Uterus (tissue), 4 donors: ENCODE results near the gene MRPL54. TPM values are rescaled to one million over a fixed set of nuclear protein-coding genes. Genes with fewer than 3 reads are reported as not detected.
"Not testable (repeated sequence)": the region's sequence is repeated elsewhere in the genome, so short reads cannot be mapped to it uniquely, and the experiment has no call there.

Experiments
- DNase-seq, 2 donors: peaks; one replicate each; pipeline ENCODE4 v3.0.0-alpha.2; 2019 to 2020
- H3K27ac ChIP-seq, 2 donors: fragments of 200-600 bp; sonication (generic); 1 replicate in 1 of 2; 2 replicates in 1 of 2; pipeline ENCODE4 v1.5.1; 2016 to 2018
- H3K27me3 ChIP-seq, 2 donors: fragments of 200-600 bp; sonication (generic); one replicate each; pipeline ENCODE4 v1.5.1; 2018 to 2019; ENCODE audit warnings: control low read depth in 1 of 2
- H3K36me3 ChIP-seq, 2 donors: fragments of 200-600 bp; sonication (generic); one replicate each; pipeline ENCODE4 v1.5.1; 2019; ENCODE audit warnings: control low read depth in 1 of 2
- H3K4me1 ChIP-seq, 2 donors: fragments of 200-600 bp; sonication (generic); one replicate each; pipeline ENCODE4 v1.5.1; 2018 to 2019; ENCODE audit warnings: control low read depth in 1 of 2
- H3K4me3 ChIP-seq, 2 donors: fragments of 200-600 bp; sonication (generic); 1 replicate in 1 of 2; 2 replicates in 1 of 2; pipeline ENCODE4 v1.5.1; 2018 to 2019; ENCODE audit warnings: mild to moderate bottlenecking in 1 of 2
- H3K9me3 ChIP-seq, 2 donors: fragments of 200-600 bp; sonication (generic); one replicate each; pipeline ENCODE4 v1.5.1; 2019; ENCODE audit warnings: control low read depth in 1 of 2
- POLR2A ChIP-seq, 2 donors: fragments of 450-650 bp; IDR thresholded peaks; one replicate each; pipeline ENCODE4 v1.6.1; 2016; ENCODE audit warnings: antibody characterized with exemption in 2 of 2, mild to moderate bottlenecking in 1 of 2, moderate library complexity in 1 of 2
- intact Hi-C: fragments of 100-400 bp; cut with DNase I; formaldehyde crosslinking; loops from one replicate; pipeline ENCODE4 v1.15.1; 2023; ENCODE audit warnings: low total_unique reads
- total RNA-seq, 4 donors: library from RNA; depleted of rRNA in 3 of 4; stranded (reverse); fragments of >200 nt in 3 of 4; gene quantifications; one replicate each; pipeline versions ENCODE4 v1.1.0 to v1.2.4, GENCODE V29; 2014 to 2023
- TF ChIP-seq, protein P1 (sequence below), 4 experiments: fragments of 200-600 bp in 2 of 4; fragments of 450-650 bp in 2 of 4; sonication (generic) in 2 of 4; IDR thresholded peaks; one replicate each; pipeline ENCODE4 v1.5.1; 2016 to 2019; ENCODE audit warnings: antibody characterized with exemption in 4 of 4, mild to moderate bottlenecking in 2 of 4, moderate library complexity in 1 of 4
- donor health status: DM: yes; HTN: yes; CAD: no.

The MRPL54 gene
- total RNA-seq, 4 donors from 2014 or later, result 14.4 to 196 (median 40.0) TPM

DNA sequence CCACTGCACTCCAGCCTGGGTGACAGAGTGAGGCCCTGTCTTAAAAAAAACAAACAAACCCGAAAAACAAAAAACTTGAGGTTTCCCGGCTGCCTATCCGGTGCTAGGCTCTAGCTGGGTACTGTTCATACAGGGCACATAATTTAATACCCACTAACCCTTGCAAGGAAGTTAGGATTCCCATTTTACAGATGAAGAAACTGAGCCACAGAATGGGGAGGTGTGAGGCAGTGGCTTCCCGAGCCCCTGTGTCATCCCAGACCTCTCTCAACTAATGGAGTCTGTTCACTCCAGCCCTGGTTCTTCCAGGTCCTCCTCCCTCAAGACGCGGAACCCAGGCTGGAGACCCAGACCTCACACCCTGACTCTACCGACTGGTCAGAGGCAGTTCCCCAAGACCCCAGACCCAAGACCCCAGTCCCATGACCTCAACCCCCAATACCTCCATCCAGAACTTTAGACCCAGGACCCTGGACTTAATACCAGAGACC is 1.6 kb upstream of the MRPL54 start:
- Histone ChIP-seq H3K36me3 (no peaks in the 10 kb centered on the region), H3K4me3 (peak overlapping the region; percentile 80 to 89), H3K27ac (peak overlapping the region; percentile 97), H3K27me3 (no peaks in the 10 kb centered on the region), H3K9me3 (no peaks in the 10 kb centered on the region), H3K4me1 (no peaks in the 10 kb centered on the region)
- no peak for DNase-seq
- TF ChIP-seq, protein P1, sequence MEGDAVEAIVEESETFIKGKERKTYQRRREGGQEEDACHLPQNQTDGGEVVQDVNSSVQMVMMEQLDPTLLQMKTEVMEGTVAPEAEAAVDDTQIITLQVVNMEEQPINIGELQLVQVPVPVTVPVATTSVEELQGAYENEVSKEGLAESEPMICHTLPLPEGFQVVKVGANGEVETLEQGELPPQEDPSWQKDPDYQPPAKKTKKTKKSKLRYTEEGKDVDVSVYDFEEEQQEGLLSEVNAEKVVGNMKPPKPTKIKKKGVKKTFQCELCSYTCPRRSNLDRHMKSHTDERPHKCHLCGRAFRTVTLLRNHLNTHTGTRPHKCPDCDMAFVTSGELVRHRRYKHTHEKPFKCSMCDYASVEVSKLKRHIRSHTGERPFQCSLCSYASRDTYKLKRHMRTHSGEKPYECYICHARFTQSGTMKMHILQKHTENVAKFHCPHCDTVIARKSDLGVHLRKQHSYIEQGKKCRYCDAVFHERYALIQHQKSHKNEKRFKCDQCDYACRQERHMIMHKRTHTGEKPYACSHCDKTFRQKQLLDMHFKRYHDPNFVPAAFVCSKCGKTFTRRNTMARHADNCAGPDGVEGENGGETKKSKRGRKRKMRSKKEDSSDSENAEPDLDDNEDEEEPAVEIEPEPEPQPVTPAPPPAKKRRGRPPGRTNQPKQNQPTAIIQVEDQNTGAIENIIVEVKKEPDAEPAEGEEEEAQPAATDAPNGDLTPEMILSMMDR (IDR thresholded peaks at IDR 0.05), result no peak
- TF ChIP-seq POLR2A (IDR thresholded peaks at IDR 0.05), result no peak
- intact Hi-C loops, result no loop called here

DNA sequence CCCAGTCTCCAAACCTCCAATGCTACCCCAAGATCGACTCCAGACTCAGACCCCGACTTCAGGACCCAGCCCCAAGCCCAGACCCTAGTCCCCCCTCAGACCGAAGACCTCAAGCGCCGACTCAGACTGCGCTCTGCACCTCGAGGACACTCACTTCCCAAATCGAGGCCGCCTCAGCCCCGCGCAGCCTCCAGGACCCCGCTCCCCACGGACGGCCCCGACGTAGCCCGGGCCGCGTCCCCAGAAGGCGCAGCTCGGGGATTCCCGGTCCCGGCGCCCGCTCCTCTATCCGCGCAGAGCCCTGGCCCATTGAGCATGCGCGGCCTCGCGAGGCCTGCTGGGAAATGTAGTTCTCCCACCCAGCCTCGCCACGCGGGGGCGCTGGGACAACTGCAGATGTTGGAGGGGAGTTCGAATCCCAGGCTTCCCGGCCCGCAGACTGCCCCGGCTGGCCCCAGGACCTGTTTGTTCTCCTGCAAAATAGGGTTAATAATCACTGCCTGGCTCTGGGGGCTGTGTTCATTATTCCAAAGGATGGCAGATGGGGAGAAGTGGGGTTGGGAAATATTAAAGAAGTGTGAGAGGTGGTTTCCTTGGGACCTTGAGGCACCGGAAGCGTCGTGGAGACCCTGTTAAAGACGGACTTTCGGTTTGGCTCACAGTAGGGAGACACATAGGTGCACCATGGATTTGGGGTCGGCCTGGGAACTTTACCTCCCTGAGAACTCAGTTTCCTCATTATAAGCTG is 926 bp upstream of the MRPL54 start, which contains the start of gene APBA3:
Gene APBA3 (minus strand): TSS at position 311 of the 748 bp plus-strand sequence. CDS start 1,428 bp downstream, outside the sequence.
- Histone ChIP-seq H3K4me1 (no peaks in the 10 kb centered on the region), H3K27me3 (no peaks in the 10 kb centered on the region), H3K27ac (peak within 1 kb of the TSS; percentile 97), H3K9me3 (no peaks in the 10 kb centered on the region), H3K4me3 (peak within 1 kb of the TSS; percentile 89 to 90), H3K36me3 (no peaks in the 10 kb centered on the region)
- peak; percentile 88 to 92 for DNase-seq
- peak in 1 of 2 donors; percentile 78 for TF ChIP-seq POLR2A (IDR thresholded peaks at IDR 0.05)
- TF ChIP-seq, protein P1 (IDR thresholded peaks at IDR 0.05), result peak; percentile 76 to 89 (median 76)
- intact Hi-C loops, result no loop called here

GRCh38 chr19:3762130-3762473 is 380 bp upstream of the MRPL54 start:
- TF ChIP-seq, protein P1 (IDR thresholded peaks at IDR 0.05), result no peak
- TF ChIP-seq POLR2A (IDR thresholded peaks at IDR 0.05), result no peak
- H3K9me3 ChIP-seq, result no peaks in the 10 kb centered on the region
- DNase-seq, result no peak
- intact Hi-C loops, result no loop called here
- H3K4me3 ChIP-seq, result peak overlapping the region in 1 of 2 donors; percentile 64
- H3K27me3 ChIP-seq, result no peaks in the 10 kb centered on the region
- H3K27ac ChIP-seq, result peak overlapping the region; percentile 97
- no peaks in the 10 kb centered on the region for H3K4me1 ChIP-seq
- no peaks in the 10 kb centered on the region for H3K36me3 ChIP-seq

DNA sequence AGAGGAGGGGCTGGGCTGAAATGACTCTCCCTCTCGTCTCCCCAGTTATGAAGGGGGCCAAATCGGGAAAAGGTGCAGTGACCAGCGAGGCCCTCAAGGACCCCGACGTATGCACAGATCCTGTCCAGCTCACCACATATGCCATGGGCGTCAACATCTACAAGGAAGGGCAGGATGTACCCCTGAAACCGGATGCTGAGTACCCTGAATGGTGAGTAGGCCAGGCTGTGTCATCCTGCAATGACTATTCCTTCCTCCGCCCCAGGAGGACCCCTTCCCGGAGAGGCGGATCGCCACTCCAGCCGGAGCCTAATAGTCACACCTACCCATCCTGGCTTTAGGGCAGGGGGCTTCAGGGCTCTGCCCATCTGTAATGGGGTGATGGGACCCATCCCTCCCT is 2.6 kb downstream of the MRPL54 start:
- Histone ChIP-seq H3K9me3 (no peaks in the 10 kb centered on the region), H3K4me3 (no peak overlapping the region), H3K36me3 (no peaks in the 10 kb centered on the region), H3K27me3 (no peaks in the 10 kb centered on the region), H3K4me1 (no peaks in the 10 kb centered on the region), H3K27ac (no peak overlapping the region)
- intact Hi-C loops, result no loop called here
- DNase-seq, result no peak
- TF ChIP-seq, protein P1 (IDR thresholded peaks at IDR 0.05), result no peak
- no peak for TF ChIP-seq POLR2A (IDR thresholded peaks at IDR 0.05)

- H3K36me3 ChIP-seq, H3K27me3 ChIP-seq, H3K27ac ChIP-seq, H3K9me3 ChIP-seq, DNase-seq, H3K4me3 ChIP-seq, intact Hi-C loops, H3K4me1 ChIP-seq: not testable (repeated sequence)
These were observed 3.3 kb downstream of the MRPL54 start for GRCh38 chr19:3765757-3766156.
